Middle frontal gyrus (tissue), 1 donor: ENCODE results near the gene GRIN2D.
A peak's percentile ranks its signal among the peaks of the same experiment; 100 is the strongest.

Experiments used
- DNase-seq: peaks from one replicate; pipeline ENCODE4 v3.0.0-alpha.2; 2015; ENCODE audit warnings: low spot score; ENCODE audit errors: extremely low spot score

The GRIN2D gene

DNA sequence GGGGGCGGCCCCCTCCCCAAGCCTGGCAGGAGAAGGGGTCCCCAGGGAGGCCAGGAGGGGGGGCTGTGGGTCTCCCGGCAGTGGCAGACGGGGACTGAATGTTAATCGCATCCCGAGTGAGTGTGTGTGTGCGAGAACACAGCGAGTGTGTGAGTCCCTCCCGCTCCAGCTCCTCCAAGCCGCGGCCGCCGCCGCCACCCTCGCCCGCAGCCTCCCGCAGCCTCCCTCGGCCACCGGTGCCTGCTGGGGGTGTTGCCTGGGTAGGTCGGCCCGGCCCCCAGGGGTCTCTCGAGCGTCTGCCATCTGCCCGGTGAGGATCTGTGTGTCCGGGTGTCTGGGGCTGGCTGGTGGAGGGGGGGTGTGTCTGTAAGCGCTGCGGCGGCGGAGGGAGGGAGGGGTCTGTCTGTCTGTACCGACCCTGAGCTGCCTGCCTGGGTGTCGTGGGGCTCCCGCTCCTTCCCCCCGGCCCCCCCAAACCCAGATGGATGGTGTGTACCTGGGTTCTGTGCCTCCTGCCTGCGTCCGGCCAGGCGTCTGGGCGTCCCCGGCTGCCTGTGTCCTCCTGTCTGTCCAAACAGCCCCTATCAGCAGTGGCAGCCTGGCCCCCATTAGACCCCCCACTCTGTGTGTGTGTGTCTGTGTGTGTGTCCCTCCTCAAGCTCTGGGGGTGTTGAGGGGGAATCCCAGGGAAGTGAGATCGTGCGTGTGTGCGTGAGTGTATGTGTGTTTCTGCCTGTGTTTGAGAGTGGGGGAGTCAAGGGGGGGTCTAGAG, at the start of gene GRIN2D:
Gene GRIN2D, plus strand, starts transcription at position 110 of the 772 bp plus-strand sequence. CDS start 4,725 bp downstream, outside the sequence.
- DNase-seq, result no peak

DNA sequence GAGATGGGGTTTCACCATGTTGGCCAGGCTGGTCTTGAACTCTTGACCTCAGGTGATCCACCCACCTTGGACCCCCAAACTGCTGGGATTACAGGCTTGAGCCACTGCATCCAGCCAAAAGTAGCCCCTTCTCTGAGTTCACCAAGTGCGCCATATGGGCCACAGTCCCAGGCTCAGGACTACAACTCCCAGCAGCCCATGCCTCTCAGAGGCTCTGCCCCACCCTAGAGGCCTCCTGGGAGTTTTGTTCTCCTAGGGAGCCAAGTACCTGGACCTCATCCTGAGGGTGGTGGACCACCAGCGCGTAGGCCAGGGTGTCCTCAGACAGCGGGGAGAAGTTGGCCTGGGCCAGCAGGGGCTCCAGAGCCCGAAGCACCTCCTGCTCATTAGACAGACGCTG, 48.6 kb upstream of the GRIN2D start:
- no peak for DNase-seq

DNA sequence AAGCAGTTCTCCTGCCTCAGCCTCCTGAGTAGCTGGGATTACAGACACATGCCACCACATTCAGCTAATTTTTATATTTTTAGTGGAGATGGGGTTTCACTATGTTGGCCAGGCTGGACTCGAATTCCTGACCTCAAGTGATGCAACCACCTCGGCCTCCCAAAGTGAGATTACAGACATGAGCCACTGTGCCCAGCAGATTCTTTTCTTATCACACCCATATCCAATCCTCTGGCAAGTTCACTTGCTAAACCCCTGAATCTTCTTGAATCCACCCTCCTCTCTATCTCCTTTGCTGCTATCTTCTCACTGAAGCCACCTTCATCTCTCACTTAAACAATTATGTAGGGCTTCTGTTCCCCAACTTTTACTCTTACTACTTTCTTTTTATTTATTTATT, 47.3 kb upstream of the GRIN2D start:
- DNase-seq, result no peak

DNA sequence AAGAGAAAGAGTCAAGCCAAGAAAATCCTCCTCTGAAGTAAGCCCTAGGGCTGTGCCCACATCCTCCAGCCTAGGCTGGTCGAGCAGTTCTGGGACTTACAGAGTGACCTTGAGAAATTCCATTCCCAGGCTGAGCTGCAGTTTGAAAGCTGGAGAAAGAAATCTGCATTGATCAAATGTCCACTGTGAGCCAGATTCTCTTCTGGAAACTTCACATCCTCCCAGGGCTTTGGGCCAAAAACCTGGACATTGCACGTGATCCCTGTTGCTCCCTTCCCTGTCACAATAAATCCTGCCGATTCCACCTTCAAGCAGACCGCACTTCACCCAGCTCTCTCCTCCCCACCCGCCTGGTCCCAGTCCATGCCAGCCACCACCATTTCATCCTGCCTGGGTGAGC, 45.4 kb upstream of the GRIN2D start:
- DNase-seq, result no peak

DNA sequence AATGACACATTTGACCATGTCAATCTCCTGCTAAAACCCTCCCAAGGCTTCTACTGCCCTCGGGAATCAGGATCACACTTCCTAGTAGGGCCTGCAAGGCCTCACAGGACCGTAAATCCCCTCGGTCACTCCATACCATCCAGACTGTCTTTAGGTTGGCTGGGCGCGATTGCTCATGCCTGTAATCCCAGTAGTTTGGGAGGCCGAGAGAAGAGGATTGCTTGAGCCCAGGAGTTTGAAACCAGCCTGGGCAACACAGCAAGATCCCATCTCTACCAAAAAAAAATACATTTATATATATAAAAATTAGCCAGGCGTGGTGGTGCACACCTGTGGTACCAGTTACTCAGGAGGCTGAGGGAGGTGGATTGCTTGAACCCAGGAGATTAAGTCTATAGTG, 44.7 kb upstream of the GRIN2D start:
- DNase-seq, result no peak

DNA sequence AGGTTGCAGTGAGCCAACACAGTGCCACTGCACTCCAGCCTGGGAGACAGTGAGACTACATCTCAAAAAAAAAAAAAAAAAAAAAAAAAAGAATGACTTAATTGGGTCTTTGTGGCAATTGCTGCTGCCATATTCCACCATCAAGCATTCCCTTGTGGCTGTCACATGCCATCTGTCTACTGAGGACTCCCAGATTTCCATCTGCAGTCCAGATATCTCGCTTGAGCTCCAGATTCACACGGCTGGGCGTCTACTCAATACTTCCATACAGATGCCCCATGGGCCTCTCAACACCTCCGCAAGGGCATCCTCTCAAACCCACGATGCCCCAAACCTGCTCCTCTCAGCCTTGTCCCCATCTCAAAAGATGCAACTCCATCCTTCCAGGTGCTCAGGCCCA, 42.6 kb upstream of the GRIN2D start:
- no peak for DNase-seq

DNA sequence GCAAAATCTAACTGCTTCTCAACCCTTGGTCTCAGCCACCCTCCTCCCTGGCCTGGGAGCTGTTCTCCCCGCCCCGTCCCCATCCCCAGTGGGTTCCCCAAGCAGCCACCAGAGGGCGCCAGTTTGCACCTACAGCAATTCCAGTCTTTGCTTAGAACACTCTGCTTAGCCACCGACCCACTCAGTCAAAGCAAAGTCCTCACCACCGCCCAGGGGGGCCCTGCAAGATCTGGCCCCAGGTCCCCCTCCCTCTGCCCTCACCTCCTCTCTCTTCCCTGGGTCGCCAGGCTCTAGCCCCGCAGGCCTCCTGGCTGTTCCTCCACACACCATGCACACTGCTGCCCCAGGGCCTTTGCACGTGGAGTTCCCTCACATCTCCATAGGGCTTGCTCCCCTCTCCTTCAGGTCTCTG, 42.1 kb upstream of the GRIN2D start:
- no peak for DNase-seq

DNA sequence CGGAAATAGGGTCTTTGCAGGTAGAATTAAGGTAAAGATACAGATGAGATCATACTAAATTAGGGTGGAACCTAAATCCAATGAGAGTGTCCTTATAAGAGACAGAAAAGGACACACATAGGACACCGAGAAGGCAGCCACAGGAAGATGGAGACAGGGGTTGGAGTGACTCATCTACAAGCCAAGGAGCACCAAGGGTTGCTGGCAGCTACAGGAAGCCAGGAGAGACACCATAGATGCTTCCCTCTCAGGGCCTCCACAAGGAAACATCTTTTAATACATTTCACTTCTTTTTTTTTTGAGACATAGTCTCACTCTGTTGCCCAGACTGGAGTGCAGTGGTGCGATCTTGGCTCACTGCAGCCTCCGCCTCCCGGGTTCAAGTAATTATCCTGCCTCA, 39.8 kb upstream of the GRIN2D start:
- no peak for DNase-seq

DNA sequence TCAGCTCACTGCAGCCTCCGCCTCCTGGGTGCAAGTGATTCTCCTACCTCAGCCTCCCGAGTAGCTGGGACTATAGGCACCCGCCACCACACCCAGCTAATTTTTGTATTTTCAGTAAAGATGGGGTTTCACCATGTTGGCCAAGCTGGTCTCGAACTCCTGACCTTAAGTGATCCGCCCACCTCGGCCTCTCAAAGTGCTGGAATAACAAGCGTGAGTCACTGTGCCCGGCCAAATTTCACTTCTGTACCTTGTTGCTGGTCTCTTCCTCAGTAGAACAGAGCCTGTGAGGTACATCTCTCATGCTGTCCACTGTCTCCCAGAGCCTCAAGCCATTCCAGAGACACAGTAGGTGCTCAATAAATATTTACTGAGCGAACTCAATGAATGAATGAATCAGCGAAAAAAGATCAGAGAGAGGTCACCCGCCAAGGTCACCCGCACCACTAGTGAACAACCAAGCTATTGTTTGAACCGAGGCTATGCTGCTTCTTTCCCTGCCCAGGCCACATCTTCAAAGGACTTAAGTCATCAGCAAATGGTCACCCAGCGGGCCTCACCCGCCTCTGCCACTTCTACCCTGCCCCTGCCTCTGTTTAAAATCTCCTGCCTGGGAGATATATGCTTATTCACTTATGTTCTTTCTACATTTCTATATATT, 39.0 kb upstream of the GRIN2D start:
- DNase-seq, result no peak

DNA sequence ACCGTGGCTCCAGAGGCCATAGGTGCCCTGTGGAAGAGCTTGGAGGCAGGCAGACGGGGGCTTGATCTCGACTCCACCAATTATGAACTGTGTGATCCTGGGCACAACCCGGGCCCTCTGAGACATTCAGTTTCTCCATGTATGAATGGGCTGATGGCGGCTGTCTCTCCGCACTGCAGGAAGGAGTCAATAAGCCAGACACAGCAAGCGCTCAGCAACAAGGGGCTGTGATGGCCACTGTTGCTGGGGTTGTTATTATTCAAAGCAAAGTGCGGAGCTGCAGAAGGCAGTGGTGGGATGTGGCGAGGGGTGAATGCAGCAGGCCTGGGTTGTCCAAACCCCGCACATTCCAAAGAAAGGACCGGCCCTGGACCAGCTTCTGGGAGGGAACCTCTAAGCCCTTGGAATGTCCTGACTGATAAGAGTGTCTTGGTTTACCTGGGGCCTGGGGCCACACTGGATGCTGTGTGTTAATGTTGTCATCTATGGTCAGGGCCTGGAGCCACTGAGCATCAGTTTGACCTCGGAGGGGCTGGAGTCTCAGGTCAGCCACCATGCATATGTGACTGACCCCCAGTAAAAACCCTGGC, 38.0 kb upstream of the GRIN2D start:
- DNase-seq, result no peak

DNA sequence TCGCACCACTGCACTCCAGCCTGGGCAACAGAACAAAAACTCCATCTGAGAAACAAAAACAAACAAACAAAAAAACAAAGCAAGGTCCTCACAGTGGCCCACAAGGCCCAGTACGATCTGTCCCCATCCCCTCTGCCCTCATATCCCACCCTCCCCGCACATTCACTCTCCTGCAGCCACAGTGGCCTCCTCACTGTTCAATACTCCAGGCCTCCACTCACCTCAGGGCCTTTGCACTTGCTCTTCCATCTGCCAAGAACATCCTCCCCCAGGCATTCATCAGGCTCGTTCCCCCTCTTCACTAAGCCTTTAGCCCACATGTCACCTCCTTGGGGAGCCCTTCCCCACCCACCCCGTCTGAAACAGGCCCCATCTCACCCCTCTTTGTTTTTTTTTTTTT, 34.3 kb upstream of the GRIN2D start:
- no peak for DNase-seq

DNA sequence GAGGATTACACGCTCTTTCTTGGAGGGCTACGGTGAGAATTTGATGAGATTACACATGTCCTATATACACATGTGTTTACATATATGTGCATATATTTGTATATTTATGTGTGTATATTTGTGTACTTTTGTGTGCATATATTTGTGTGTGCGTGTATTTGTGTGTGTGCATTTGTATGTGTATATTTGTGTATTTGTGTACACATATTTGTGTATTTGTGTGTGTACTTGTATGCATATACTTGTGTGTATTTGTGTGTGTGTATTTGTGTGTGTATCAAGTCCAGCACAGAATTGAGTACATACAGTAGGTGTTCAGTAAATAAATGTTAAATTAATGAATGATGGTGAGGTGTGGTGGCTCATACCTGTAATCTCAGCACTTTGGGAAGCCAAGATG, 31.6 kb upstream of the GRIN2D start:
- no peak for DNase-seq

DNA sequence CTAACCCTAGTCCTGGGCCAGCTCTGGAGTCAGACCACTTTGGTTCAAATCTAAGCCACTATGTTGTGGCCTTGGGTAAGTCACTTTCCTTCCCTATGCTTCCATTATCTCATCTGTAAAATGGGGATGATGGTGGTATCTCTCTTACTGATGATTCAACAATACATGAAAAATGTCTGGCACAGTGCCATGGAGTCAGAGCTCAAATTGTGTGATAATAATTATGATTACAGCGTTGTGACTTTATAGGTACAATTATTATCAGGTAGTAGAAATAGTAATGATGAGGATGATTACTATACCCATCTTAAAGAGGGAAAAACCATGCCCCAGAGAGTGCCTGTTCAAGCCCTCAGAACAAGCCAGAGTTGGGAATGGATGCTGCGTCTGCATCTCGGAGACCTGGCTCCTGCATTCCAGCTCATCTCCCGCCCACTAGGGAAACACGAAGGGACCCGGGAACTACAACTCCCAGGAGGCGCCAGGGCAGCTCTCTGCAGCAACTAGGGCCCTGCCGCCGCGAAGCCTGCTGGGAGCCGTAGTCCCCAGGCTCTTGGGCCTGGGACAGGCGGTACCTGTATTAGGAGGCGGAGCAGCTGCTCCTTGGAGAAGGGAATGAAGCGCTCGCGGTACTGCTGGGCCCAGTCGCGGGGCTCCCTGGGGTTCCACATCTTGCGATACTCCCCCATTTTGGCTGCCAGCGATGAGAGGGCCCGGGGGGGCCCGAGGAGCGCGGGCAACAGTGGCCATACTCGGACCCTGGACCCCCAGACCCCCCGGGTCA, 30.6 kb upstream of the GRIN2D start:
- peak; percentile 86 for DNase-seq

DNA sequence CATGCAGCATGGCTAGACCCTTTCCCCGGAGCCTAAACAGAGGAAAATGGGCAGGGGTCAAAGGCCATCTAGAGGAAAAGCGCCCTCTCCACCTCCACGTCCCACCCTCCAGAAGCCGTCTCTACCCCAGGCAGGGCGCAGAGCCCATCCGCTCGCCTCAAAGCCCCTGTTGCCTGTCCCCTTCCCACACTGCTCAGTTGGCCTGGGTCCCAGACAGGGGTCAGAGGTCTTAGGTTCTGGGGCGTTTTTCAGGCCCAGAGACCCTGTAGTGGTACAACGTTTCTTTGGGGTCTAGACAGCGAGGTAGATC, 30.0 kb upstream of the GRIN2D start:
- no peak for DNase-seq

DNA sequence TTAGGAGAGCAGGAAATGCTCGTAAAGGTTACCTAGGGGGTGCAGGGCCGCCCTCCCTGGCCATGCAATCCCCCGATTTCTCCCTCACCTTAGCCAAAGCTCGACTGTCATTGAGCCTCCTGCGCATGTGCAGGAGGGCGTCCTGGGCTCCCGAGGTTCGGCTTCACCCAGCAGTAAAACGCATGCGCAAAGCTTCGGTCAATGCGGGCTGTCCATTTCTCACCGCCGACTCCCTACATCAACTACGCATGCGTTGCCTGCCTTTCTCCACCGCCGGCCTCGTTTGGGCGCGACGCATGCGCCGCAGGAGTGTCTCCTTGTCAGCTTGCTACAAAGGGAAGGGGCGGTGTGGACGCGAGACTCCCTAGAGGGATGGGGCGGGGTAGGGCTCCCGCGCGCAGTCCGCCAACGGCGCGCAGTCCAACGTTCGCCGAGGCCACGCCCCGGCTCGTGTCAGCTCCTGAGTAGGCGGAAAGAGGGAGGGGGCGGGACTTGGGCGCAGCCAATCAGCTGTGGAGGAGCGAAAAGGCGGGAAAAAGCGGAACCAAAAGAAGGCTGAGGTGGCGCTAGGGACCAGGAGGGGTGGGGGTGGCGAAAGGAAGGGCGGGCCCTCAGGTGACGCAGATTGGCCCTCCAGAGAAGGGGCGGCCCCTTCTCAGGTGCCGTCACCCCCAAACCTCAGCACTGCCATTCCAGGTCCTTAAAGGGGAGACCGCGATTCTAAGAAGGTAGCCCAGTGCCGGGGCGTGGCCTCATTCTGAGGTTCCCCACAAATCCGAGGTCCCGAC, 29.5 kb upstream of the GRIN2D start, which contains the start of the genes SYNGR4 and TMEM143:
Gene SYNGR4, plus strand, starts transcription at position 558 of the 788 bp plus-strand sequence. CDS start 1,476 bp downstream, outside the sequence.
Gene TMEM143, minus strand, starts transcription at position 131 of the 788 bp plus-strand sequence. Its CDS starts 20 bp downstream, at position 111.
- DNase-seq, result peak; percentile 99

DNA sequence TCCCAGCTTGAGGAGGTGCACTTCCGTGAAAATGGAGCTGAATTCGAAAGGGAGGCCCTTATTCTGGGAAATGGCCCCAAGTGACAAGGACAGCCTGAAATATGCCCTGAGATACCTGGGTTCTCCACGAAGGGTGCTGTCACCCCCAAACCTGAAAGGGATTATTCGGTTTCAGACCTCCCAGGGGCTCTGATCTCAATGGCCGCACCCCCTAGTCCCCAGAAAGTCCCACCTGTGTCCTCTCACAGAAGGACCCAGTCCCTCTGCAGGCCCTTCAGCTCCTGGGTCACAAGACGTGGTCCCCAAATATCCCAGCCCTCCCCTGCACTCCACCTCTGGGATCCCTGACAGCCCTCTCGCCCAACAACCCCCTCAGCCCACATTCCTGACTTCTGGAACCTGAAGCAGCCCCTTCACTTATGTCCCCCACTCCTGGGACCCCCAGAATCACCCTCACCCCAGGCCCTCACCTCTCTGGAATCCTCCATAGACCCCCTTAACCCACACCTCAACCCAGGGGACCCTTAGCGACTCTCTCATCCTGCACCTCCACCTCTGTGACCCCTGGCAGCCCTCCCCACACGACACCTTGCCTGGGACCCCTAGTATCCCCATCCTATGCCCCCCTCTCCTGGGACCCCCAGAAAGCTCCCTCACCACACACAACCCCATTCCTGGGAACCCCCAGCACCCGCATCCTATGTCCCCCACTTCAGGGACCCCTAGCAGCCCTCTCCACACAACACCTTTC, 28.7 kb upstream of the GRIN2D start:
- DNase-seq, result no peak

DNA sequence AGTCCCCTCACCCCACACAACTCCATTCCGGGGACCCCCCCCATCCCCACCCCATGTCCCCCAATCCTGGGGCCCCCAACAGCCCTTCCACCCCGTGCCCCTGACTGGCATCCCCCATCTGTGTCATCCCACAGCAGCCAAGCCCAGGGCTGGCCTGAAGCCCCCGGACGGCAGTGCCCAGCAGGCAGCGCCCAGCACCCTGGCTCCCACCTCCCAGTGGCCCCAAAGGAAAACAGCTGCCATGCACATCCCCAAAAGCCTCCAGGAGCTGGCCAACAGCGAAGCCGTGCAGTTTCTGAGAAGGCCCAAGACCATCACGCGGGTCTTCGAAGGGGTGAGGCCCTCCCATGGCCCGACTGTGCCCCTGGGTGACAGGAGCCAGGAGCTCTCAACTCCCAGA, 27.9 kb upstream of the GRIN2D start:
- no peak for DNase-seq

DNA sequence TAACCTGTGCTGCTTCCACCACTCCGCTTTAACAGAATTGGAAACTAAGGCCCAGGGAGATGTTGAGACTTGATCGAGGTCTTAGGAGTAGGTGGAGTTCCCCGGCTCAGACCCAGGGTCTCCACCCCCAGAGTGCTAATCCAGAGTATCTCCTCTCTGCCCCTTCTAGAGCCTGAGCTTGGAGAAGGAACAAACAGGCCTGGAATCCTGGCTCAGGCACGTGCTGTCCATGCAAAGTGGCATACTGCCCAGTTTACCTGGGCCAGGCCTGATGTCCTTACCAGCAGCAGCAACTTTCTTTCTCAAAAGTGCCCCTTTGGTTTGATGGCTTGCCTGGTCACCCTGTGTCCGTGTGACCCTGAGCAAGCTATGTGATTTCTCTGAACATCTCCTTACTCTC, 25.6 kb upstream of the GRIN2D start:
- DNase-seq, result no peak

DNA sequence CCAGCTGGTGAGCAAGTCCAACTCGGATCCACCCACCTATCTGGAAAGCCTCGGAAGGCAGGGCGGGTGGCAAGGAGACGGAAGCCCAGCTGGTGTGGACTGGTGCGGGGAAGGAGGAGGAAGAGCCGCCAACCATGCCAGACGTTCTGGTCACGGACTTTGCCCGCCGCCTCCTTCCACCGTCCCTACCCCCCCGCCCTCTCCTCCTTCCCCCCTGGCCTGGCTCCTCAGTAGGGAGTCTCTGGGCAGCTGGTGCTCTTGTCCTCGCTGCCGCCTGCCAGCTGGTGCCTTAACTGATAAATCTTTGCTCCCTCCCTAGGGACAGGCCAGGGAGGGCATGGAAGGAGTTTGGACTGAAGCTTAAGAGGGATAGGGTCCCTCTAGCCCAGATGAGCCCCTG, 24.5 kb upstream of the GRIN2D start:
- no peak for DNase-seq

DNA sequence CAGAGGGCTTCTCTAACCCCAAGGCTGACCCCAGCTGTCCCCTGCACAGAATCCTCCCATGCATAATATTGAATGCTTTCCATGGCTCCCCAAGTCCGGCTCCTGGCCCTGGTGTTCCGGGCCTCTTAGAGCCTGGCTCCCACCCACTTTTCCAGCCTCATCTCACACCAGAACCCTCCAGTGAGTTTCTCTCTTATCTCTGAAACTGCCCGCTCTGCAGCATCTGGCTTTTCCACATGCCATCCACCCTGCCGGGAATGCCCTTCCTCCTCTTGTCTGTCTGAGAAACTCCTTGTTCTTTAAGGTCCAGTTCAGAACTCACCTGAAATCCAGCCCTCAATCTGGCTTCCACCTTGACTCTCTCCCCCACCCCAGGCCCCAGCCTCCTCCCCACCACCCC, 22.5 kb upstream of the GRIN2D start:
- no peak for DNase-seq
